Muscle of back (tissue), 11 donors: ENCODE results near the gene THSD8. TPM values are rescaled to one million over a fixed set of nuclear protein-coding genes. Genes with fewer than 3 reads are reported as not detected.
"Not testable (repeated sequence)": the region's sequence is repeated elsewhere in the genome, so short reads cannot be mapped to it uniquely, and the experiment has no call there.

Experiments used
- DNase-seq, 3 donors: peaks; one replicate each; pipeline versions ENCODE4 v3.0.0 to v3.0.0-alpha.2; 2013
- polyA plus RNA-seq, 10 donors: library from polyadenylated mRNA; unstranded; fragments of 120-200 nt; gene quantifications; one replicate each; pipeline ENCODE4 v1.2.1, GENCODE V29; 2013; ENCODE audit not compliant: insufficient read length in 10 of 10

Gene THSD8
- polyA plus RNA-seq, 10 donors = 1.3 to 6.3 (median 3.3) TPM

DNA sequence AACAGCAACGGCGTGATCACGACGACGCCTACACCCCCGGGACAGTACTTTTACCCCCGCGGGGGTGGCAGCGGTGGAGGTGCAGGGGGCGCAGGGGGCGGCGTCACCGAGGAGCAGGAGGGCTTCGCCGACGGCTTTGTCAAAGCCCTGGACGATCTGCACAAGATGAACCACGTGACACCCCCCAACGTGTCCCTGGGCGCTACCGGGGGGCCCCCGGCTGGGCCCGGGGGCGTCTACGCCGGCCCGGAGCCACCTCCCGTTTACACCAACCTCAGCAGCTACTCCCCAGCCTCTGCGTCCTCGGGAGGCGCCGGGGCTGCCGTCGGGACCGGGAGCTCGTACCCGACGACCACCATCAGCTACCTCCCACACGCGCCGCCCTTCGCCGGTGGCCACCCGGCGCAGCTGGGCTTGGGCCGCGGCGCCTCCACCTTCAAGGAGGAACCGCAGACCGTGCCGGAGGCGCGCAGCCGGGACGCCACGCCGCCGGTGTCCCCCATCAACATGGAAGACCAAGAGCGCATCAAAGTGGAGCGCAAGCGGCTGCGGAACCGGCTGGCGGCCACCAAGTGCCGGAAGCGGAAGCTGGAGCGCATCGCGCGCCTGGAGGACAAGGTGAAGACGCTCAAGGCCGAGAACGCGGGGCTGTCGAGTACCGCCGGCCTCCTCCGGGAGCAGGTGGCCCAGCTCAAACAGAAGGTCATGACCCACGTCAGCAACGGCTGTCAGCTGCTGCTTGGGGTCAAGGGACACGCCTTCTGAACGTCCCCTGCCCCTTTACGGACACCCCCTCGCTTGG lies 9.6 kb upstream of the THSD8 start:
- DNase-seq = peak in 1 of 3 donors; percentile 89

DNA sequence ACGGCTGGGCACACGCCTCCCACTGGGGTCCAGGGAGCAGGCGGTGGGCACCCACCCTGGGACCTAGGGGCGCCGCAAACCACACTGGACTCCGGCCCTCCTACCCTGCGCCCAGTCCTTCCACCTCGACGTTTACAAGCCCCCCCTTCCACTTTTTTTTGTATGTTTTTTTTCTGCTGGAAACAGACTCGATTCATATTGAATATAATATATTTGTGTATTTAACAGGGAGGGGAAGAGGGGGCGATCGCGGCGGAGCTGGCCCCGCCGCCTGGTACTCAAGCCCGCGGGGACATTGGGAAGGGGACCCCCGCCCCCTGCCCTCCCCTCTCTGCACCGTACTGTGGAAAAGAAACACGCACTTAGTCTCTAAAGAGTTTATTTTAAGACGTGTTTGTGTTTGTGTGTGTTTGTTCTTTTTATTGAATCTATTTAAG lies 9.0 kb upstream of the THSD8 start:
- DNase-seq = no peak

DNA sequence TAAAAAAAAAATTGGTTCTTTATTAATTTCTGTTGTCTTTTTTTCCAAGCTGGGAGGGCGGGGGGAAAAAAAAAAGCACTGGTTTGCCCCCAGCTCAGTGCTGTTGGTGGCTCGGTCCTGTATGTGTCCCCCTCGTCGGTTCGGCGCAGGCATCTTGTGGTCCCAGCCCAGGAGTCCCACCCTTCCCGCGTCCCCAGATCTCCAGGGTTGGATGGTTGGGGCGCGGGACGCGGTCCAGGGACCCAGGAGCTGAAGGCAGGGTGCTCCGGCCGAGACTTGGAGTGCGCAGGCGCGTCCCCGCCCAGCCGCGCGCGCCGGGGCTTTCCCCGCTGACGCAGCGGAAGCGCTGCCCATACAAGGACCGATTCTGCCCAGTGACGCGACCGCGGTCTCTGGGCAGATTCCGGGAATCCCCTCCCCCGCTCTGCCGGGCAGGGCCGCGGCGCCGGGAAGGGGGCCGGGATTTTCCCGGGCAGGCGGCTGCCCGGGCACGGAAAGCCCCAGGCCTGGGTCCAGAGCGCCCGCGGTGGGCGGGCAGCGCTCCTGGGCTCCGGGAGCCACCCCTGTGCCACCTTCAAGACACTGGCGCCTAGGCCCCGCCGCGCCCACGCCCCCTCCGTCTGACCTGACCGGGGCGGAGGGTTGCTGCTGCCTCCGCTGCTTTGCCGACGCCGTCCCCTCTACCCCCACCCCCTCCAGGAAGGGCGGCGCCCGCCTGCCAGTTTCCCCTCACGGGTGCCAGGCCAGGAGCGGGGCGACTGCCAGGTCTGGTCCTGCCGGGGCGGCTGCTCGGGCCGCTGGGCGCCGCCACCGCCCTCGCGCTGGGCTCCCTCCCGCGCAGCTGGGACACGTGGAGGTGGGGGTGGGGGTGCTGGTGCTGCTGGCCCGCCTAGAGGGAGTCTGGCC lies 8.3 kb upstream of the THSD8 start:
- peak; percentile 95 to 98 (median 98) for DNase-seq

DNA sequence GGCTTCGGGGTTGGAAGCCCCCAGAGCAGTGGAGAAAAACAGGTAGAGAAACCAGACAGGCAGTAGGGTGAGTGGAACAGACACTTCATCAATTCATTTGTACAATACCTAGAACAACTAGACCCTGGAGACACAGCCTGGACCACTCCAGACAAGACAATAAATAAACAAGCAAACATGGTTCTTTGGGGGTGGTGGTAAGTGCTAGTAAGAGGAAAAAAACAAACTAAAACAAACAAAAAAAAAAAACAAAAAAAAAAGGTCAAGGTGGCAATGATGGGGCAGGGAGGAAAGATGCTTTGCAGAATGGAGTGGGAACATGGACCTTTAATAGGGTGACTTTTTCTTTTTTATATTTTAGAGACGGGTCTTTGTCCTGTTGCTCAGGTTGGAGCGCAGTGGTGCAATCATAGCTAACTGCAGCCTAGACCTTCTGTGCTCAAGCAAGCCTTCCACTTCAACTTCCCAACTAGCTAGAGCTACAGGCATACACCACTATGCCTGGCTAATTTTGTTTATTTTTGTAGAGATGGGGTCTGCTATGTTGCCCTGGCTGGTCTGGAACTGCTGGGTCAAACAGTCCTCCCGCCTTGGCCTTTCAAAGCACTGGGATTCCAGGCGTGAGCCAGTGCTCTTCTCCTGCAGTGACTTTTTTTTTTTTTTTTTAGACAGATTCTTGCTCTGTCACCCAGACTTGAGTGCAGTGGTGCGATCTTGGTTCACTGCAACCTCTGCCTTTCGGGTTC lies 7.5 kb upstream of the THSD8 start:
- peak in 1 of 3 donors; percentile 34 for DNase-seq

DNA sequence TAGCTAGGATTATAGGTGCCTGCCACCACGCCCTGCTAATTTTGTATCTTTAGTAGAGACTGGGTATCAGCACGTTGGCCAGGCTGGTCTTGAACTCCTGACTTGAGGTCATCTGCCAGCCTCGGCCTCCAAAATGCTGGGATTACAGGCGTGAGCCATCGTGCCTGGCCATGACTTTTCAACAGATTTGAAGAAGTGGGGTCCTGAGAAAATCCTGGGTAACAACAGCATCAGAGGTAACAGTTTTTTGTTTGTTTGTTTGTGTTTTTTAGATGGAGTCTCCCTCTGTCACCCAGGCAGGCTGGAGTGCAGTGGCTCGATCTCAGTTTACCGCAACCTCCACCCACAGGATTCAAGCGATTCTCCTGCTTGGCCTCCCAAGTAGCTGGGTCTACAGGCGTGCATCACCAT lies 6.9 kb upstream of the THSD8 start:
- no peak for DNase-seq

DNA sequence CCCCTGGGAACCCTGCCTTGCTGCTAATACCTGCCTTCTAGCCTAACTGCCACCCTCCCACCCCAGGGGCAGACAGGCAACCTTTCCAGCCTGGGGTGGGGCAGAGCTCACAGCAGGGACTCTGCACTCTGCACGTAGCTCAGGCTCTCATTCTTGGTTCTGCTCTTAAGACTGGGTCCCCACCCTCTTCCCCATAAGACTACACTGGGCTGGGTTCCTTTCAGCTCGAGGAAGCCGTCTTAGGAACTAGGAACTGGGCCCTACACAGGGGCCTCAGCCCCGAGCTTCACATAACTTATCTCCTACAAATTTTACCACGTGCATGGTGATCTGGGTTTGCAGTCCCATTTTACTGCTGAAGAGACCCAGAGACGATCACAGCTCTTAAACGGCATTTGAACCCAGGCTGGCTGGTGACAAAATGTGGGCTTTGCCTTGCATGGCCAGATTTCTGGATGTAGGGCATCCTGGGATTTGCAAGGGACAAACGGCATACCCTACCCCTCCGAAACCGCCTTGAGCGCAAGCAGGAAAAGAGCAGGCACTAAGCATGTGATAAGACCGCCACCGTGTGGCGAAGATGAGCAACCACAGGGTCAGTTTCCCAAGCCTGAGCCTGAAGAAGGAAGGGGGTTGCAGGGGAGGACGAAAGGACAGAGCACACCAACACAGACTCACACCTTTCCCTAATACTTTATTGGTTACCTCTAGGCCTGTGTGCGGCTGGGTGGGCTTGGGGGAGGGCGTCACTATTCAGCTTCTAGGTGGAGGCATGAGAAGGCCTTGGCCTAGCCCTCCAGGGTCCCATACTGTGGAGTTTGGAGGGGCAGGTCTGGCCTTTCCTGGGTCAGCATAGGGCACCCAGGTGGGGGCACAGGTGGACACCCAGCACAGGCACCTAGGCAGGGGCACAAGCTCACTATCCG lies 5.5 kb upstream of the THSD8 start:
- DNase-seq = peak; percentile 79 to 92 (median 90)

DNA sequence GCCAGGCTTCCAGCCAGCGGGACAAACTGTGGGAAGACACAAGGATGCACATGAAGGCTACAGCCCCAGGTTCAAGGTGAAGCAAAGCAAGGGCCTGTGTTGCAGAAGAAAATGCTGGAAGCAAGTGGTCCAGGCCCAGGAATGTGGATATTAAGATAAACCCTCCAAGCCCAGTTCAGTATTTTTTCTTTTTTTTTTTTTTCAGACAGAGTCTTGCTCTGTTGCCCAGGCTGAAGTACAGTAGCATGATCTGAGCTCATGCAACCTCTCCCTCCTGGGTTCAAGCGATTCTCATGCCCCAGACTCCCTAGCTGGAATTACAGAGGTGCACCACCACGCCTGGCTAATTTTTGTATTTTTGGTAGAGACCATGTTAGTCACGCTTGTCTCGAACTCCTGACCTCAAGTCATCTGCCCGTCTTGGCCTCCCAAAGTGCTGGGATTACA lies 4.7 kb upstream of the THSD8 start:
- DNase-seq = peak in 1 of 3 donors; percentile 18

DNA sequence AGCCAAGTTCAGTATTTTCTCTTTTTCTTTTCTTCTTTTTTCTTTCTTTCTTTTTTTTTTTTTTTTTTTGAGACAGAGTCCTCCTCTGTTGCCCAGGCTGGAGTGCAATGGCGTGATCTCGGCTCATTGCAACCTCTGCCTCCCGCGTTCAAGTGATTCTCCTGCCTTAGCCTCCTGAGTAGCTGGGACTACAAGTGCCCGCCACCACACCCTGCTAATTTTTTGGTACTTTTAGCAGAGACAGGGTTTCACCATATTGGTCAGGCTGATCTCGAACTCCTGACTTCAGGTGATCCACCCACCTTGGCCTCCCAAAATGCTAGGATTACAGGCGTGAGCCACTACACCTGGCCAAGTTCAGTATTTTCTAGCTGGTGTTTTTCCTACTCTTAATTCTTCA lies 4.3 kb upstream of the THSD8 start:
- DNase-seq = not testable (repeated sequence)

DNA sequence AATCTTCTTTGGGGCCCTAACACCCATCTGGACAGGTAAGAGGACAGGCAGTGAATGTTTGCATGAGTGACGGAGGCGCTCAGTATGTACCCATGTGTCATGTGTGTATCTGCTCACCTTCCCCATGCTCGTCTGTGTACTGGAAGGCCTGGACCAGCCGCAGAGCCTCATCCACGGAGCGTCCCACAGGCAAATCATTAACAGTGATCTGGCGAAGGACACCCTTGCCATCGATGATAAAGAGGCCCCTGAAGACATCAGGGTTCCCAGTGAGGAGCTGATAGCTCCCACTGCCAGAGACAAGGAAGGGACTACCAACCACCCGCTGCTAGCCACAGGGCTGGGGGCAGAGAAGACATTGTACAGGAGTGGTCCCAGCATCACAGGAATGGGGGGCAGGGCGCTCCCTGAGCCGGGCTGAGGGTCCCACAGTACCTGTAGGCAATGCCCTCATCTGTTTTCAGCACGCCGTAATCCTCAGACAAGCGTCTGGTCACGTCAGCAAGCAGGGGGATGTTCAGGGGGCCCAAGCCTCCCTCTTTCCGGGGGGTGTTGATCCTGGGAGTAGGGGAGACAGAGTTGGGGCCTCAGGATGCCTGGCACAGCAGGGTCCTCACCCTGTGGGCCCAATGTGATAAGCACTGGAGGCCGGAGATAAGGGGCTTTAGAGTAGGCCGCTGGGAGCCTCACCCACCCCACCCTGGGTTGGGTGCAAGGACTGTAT lies 2.0 kb upstream of the THSD8 start:
- DNase-seq = peak in 1 of 3 donors; percentile 16

DNA sequence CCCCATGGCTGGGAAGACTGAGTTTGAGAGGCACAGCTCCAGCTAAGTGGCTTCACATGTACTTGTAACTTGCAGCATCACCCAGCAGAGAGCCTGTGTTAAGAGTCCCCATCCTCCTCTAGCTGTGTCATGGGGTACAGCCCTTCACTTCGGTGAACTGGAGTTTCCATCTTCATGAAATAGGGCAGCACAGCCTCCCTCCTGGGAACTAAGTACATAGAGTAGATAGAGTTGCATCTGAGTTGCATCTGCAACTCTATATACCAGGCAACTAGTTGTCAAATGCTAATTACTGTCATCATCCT lies 1.5 kb upstream of the THSD8 start:
- DNase-seq = no peak

DNA sequence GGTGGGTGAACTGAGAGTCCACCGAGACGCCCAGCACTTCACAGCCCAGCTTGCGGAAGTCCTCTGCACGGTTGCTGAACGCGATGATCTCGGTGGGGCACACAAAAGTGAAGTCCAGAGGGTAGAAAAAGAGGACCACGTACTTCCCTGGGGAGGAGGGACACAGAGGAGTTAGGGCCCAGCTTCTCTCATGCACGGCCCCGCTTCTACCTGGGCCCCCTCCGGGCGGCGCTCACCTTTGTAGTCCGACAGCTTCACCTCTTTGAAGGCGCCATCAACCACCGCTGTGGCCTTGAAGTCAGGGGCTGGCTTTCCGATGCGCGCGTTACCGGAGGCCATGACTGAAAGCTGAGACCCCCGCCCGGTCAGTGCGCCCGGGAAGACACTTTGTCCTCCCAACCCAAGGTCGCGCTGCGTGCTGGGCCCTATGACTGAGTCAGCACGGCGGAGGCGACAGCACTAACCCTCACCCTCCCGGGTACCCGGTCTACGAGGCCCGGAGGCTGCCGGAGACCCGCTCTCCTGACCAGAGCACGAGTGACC lies 875 bp upstream of the THSD8 start:
- DNase-seq = peak in 1 of 3 donors; percentile 25

DNA sequence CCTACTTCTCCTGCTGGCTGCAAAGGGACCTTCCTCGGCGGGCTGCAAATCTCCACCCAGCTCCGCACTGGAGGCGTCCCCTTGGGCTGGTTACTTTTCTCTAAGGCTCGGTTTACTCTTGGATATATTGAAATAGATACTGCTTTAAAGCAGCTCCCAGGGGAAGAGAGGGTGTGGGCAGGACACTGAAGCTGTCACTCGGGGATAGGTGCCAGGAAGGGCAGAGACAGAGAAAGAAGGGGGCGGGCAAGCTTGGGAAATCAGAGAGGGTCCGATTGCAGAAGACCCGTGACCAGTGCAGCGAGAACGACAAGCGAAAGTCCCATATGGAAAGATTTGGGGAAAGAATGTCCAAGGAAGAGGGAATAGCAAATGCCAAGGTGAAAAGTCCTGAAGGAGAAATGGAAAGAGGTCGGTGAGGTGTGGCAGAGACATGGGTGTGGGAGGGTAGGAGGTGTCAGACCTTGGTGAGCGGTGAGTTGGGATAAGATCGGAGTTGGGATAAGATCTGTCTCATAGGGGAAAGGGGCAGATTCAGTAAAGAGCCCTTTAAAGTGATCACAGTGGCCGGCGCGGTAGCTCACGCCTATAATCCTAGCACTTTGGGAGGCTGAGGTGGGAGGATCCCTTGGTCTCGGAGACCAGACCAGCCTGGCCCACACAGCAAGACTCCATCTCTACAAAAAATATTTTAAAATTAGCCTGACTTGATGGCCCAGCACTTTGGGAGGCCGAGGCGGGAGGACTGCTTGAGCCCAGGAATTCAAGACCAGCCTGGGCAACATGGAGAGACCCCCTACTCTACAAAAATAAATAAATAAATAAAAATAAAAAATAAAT lies 618 bp downstream of the THSD8 start:
- peak in 2 of 3 donors; percentile 6 to 9 for DNase-seq

DNA sequence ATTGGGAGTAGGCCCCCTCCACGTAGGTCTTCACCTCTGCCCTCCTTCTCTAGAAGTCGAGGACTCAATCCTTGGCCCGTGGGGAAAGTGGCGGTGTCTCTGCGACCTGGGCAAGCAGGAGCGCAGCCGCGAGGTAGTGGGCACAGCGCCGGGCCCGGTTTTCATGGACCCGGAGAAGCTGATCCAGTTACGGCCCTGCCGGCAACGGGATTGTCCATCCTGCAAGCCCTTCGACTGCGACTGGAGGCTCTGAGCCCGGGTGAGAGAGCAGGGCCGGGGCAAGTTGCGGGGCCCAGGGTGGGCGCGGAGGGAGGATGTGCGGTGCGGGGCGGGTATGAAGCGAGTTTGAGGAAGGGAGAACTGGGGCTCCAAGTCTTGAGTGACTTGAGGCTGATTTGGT lies 2.2 kb downstream of the THSD8 start:
- DNase-seq = no peak

DNA sequence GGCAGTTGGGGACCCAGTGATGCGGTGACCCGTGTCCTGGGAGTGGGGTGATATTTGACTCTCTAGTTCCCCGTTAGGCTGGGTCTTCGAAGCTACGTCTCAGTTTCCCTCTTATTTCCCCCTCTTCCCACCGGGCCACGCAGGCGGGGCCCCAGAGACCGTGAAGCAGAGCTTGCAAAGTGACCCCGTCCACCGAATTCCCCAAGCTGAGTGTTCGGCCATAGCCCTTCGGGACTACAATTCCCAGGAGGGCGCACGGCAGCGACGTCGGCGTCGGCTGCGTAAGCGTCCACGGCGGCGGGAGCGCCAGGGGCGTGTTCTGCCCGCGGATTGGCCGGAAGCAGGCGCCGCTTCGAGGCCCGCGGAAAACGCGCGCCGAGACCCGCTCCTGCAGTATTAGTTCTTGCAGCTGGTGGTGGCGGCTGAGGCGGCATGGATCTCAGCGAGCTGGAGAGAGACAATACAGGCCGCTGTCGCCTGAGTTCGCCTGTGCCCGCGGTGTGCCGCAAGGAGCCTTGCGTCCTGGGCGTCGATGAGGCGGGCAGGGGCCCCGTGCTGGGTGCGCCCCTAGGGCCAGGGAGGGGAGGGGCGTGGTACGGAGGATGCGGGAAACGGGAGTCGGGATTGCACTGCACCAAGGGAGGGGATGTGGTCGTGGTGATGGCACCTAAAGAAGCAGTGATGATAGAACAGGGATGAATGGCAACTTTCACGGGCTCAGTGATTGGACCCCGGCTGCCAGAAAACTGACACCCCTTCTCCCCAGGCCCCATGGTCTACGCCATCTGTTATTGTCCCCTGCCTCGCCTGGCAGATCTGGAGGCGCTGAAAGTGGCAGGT lies 4.6 kb downstream of the THSD8 start, which contains the start of gene RNASEH2A:
TSS of gene RNASEH2A (plus strand) at position 343 of the 840 bp plus-strand sequence. CDS start at position 433, 90 bp downstream.
- DNase-seq = peak; percentile 86 to 95 (median 93)

DNA sequence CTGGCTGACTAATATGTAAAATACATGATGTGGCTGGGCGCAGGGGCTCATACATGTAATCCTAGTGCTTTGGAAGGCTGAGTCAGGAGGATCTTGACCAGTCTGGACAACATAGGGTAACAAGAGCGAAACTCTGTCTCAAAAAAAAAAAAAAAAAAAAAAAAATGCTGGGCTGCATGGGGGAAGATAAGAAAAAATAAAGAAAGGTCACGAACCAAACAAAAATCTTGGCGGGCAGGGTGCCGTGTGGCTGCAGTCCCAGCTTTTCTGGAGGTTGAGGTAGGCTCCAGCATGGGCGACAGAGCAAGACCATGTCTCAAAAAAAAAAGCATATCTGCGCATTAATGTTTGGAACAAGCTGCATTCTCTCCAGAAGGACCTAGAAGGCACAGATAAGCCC lies 13.2 kb downstream of the THSD8 start:
- no peak for DNase-seq

DNA sequence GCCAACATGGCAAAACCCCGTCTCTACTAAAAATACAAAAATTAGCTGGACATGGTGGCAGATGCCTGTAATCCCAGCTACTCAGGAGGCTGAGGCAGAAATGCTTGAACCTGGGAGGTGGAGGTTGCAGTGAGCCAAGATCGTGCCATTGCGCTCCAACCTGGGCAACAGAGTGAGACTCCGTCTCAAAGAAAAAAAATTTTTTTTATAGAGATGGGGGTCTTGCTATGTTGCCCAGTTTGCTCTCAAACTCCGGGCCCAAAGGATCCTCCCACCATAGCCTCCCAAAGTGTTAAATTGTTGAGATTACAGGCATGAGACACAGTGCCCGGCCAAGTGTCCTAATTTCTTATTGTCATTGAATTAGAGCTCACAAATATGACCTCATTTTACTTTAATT lies 15.3 kb downstream of the THSD8 start:
- DNase-seq = not testable (repeated sequence)

DNA sequence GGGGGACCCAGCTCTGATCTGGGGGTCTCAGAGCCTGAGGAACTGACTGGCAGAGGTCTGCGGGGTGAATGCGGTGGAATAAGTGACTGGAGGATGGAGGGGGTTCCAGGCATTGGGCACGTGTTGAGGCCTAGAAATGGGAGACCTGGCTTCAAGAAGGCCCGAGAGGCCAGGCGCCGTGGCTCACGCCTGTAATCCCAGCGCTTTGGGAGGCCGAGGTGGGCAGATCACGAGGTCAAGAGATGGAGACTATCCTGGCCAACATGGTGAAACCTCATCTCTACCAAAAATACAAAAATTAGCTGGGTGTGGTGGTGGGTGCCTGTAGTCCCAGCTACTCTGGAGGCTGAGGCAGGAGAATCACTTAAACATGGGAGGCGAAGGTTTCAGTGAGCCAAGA lies 15.9 kb downstream of the THSD8 start:
- not testable (repeated sequence) for DNase-seq

DNA sequence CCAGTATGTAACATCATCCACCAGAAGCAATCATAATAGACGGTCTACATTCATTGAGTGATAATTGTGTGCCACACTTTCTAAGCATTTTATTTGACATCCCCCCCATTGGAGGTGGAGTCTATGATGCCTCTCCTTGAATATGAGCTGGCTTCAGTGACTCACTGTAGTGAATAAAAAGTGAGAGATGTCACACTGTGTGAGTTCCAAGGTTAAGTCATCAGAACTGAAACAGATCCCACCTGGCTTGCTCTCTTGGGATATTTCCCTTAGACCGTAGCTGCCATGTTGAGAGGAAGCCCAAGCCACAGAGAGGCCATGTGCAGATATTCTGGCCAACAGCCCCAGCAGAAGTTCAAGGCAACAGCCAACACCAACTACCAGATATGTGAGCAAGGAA lies 19.9 kb downstream of the THSD8 start:
- no peak for DNase-seq
